ENCODE measurements around the gene OSBP2.

The OSBP2 gene

GRCh38 chr22:30803679-30804078 is 109.0 kb downstream of the OSBP2 start:
- FAIRE-seq = no peak
- no peak for DNase-seq (ENCODE audit: low spot score)

DNA sequence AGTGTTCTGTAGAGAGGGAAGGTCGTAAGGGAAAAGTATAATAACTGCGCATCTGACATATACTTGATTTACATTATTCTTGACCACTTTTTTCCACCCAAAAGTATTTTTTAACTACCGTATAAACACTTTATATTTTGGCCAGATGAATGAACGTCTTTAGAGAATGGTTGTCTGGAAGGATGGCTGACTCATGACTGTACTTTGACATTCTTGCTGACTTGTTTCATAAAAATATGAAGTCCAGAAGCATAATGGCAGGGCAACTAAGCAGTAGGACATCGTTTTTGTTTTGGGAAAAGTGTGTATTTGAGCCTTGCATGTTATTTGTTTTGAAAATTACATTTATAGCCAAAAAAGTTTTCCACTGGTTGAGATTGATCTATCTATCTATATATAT is 110.0 kb downstream of the OSBP2 start:
- DNase-seq (ENCODE audit: low spot score) (no peak), FAIRE-seq (no peak)

DNA sequence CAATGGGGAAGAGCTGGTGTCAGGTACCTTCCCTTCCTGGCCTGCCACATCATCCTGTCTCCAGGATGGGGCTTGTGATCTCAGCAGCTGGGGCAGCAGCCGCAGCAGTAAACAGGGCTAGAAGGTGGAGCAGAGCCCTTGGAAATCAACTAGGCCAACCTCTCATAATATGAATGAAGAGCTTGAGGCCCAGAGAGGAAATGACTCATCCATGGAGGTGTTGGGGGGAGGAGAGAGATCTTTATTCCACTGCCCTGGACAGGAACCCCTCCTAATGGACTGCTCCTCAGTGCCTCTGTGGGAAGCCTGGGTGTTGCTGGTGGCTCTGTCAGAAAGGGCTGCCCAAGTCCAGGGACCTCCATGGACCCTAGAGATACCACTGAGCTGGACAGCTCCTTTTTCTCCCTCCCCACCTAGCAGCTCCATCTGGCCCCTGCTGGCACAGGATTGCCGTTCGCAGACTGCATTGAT is 111.8 kb downstream of the OSBP2 start:
- DNase-seq (ENCODE audit: low spot score) = peak; percentile 86
- FAIRE-seq = no peak

- DNase-seq (ENCODE audit: low spot score) = no peak
Observed at GRCh38 chr22:30809086-30809485, 114.4 kb downstream of the OSBP2 start.

DNA sequence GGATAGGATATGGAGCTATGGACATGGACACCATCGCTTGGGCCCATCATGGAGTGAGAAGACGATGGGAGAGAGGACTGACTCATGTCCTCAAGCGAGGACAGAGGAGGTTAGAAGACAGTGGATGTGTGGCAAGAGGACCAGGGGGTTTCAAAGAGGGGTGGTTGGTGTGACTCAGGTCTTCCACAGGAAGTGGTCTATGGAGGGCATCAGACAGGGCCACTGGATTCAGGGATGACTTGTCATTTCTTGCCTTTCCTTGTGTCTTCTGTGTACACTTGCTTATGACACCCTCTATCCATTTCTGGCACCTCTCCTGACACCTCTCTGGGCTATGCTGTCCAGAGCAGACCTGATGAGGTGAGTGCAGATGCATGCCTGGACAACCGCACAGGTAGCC is 115.4 kb downstream of the OSBP2 start:
- no peak for FAIRE-seq

More at GRCh38 chr22:30809086-30809485, 114.4 kb downstream of the OSBP2 start:
- no peak for FAIRE-seq

DNA sequence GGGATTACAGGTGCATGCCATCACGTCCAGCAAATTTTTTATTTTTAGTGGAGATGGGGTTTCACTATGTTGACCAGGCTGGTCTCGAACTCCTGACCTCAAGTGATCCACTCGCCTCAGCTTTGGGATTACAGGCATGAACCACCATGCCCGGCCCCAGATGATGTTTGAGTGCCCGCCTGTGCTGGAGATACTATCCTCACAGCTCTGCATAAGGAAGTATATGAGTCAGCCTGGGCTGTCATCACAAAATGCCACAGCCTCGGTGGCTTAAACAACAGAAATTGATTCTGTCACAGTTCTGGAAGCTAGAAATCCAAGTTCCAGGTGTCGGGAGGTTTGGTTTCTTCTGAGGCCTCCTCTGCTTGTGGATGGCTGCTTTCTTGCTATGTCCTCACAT is 119.3 kb downstream of the OSBP2 start:
- FAIRE-seq = no peak

More for the DNA sequence above, 115.4 kb downstream of the OSBP2 start:
- DNase-seq (ENCODE audit: low spot score) = no peak

DNA sequence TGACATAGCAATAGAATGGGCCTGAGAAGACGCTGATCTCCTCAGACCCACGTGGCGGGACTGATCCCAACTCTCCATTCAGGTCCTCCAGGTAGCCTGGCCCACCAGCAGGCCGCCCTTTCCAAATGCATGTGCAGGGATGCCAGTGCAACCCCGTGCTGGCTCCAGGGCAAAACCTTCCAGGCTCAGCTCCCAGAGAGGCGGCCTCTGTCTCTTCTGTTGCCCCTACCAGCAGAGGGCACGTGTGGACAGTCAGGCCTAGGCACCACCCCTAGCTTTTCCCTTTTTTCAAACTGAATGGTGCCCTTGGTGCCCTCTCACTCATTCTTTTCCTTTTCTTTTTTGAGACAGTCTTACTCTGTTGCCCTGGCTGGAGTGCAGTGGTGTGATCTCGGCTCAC is 121.7 kb downstream of the OSBP2 start:
- FAIRE-seq (no peak), DNase-seq (ENCODE audit: low spot score) (no peak)

More for the DNA sequence above, 119.3 kb downstream of the OSBP2 start:
- no peak for DNase-seq (ENCODE audit: low spot score)

GRCh38 chr22:30821381-30821780 is 126.7 kb downstream of the OSBP2 start:
- no peak for FAIRE-seq

GRCh38 chr22:30821863-30822215 is 127.2 kb downstream of the OSBP2 start:
- no peak for DNase-seq (ENCODE audit: low spot score)
- FAIRE-seq = no peak

More at GRCh38 chr22:30821381-30821780, 126.7 kb downstream of the OSBP2 start:
- DNase-seq (ENCODE audit: low spot score) = no peak

GRCh38 chr22:30822216-30823014 is 127.7 kb downstream of the OSBP2 start:
- no peak for DNase-seq (ENCODE audit: low spot score)
- no peak for FAIRE-seq

DNA sequence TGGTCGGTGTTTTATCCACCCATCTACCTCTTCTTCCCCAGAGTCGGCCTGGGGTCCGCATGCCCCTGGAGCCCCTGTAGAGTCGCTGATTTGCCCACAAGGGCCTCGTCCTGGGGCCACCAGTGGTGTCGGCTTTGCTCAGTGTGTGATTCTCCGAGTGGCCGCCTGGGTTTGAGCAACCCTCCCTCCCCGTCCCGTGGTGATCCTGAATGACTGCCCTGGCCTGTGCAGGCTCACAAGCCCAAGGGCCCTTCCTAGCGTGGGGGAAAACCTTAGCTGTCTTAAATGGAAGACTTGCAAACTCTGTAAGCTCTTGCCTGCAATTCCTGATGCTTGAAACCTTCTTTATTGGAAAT is 128.3 kb downstream of the OSBP2 start:
- FAIRE-seq = no peak
- no peak for DNase-seq (ENCODE audit: low spot score)

GRCh38 chr22:30824096-30824495 is 129.4 kb downstream of the OSBP2 start:
- no peak for DNase-seq (ENCODE audit: low spot score)
- no peak for FAIRE-seq

DNA sequence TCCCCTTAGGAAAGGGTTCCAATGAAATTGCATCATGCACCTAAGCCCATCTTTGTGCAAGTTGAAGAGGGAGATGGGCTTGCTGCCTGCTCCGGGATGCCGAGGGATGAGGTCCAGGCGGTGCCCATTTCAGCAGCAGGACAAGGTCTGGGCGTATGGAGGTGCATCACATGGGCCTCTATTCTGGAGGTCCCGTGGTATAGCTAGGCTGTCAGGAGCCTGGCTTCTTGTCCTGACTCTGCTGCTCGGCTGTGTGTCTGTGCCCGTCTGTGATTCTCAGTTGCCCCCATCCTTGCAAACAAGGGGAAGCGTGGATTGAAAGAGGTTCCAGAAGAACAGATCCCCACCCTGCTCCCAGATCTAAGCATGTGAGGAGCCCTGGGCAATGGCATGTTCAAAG is 130.0 kb downstream of the OSBP2 start:
- FAIRE-seq = no peak

DNA sequence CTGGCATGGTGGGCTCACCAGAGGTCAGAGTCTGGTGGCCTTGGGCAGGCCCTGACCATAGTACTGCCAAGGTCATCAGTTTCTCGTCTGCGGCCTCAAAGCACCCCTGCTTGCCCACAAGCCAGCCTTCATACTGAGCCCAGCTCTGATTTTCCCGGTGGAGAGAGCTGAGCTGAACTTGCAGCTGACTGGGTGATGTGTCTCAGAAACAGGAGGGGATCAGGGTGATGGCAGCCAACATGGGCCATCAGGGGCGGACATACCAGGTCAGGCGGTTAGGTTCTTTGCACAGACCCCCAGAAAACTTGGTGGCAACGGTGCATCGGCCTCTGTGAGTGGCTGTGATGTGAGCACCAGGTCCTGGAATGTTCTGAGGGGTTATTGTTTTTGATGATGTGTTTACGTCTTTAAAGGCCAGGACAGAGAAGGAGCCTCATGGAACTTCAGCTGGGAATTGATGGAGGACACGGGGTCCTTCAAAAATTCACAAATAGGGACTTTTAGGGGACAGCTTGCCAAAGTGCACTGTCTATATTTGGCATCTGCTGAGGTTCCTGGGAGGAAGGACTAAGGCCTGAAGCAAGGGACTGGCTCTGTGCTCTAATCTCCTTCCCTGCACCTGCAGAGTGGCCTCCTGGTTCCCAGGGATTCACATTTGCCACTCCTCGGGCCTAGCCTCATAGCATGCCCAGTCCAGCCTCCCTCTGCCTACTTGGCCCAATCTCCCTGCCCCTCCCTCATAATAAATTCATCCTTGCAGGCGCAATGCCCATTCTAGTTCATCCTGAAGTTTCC is 131.2 kb downstream of the OSBP2 start:
- DNase-seq (ENCODE audit: low spot score) = no peak
- peak; percentile 32 for FAIRE-seq

More for the DNA sequence above, 130.0 kb downstream of the OSBP2 start:
- DNase-seq (ENCODE audit: low spot score) = no peak

- no peak for DNase-seq (ENCODE audit: low spot score)
- FAIRE-seq = peak; percentile 74
Observed at GRCh38 chr22:30826670-30827355, 132.1 kb downstream of the OSBP2 start.

DNA sequence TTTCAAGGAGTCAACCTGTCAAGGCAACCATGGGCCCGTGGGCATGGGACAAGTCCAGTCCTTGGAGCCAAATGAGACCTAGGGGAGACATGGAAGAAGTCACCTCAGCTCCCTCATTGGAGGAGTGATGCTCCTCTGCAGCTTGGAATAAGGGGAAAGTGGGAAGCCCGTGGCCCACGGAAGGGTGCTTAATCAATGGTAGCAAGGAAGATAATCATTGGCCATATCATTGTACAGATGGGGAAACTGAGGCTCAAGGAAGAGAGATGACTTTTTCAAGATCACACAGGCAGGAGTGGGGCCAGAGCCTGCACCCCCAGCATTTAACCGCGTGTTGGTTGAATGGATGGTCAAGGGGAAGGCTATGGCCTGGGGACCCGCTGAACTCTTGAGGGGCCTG is 133.0 kb downstream of the OSBP2 start:
- FAIRE-seq = no peak
- DNase-seq (ENCODE audit: low spot score) = no peak

DNA sequence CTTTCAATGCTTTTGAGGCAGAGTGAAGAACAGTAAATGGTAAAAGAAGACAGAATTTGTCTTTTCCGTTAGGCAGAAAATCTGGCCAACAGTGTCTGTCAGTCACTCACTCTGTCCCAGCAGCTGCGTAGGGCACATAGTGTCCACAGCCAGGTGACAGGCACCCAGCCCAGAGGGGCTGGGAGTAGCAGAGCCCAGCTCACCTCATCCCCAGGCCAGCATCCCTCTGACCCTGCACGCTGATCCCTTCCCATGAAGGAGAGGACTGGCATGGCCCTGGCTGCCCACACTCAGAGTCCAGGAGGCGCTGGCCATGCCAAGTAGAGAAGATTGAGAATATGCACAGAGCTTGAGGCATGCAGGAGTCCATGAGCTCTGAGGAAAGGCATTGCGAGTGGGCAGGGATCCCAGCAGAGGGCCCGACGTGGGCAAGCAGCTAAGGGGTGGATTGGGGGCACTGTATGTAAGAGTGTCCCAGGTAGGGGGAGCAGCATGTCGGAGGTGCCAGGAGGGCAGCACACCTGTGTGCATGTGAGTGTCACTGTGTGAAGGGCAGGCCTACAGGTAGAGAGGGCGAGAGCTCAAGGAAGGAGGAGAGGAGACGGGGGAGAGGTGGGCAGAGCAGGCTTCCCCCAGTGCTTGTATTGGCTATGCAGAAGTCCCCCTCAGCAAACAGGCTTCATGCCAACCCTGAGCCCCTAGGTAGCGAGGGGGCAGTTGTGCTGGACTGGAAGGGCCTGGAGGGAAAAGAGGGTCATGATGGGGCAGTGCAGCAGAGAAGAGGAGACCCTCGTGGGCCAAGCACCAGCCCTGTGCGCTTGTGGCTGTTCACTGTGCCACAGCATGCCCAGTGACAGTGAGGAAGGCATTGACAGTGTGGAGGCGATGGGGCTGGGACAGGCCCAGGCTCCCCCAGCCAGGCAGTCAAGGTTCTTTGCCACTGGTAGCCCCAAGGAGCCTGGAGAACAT is 133.8 kb downstream of the OSBP2 start:
- FAIRE-seq (no peak), DNase-seq (ENCODE audit: low spot score) (no peak)

DNA sequence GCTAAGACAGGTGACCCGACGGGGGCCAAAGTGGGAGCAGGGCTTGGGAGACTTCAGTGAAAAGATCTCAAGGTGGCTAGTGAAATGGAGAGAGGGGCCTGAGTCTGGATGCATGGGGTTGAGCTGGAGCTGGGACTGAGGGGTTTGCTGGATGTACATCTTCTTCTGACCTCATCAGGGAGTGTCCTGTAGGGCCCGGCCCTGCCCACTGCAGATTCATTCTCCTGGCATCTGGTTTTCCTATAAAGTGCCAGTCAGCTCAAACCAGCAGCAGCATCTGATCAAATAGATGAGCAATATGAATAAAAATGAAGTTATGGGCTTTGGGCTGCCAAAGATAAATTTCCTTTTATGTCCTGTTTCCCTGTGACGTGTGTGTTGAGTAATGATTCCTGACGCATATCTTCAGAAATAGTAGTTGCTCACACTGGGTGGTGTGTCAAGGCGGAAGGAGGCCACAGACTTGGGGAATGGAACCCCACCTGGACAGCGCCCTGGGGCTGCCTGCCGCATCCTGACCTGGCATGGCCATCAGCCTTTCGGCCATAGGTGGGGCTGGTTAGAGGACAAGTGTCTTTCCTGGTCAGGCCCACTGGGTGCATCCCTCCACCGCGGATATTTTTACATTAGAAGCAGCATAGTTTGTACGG is 135.4 kb downstream of the OSBP2 start:
- DNase-seq (ENCODE audit: low spot score) (peak; percentile 80), FAIRE-seq (peak; percentile 32)

GRCh38 chr22:30830907-30831306 is 136.2 kb downstream of the OSBP2 start:
- DNase-seq (ENCODE audit: low spot score) (peak; percentile 75), FAIRE-seq (peak; percentile 67)

DNA sequence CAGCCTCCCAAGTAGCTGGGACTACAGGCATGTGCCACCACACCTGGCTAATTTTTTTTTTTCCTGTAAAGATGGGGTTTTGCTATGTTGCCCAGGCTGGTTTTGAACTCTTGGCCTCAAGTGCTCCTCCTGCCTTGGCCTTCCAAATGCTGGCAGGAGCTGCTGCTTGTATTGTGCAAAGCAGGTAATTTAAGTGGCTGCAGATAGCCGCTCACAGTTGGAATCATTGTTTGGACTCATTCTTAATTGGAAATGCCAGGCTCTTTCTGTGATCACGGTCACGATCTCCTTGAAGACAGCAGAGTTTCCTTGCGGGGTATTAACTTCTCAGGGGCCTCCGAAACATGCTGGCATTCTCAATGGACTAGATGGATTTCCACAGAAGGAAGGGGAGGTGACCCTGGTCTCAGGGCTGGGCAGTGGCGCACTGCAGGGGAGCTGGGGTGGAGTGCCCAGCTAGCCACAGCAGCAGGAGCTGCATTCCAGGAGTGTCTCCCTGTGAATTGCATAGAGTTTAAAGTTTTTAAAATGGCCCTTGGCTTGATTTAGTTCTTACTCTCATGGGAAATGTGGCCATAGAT is 137.8 kb downstream of the OSBP2 start:
- DNase-seq (ENCODE audit: low spot score) (no peak), FAIRE-seq (no peak)
